ENCODE results near the gene BEX3. TPM values are rescaled to one million over a fixed set of nuclear protein-coding genes. Genes with fewer than 3 reads are reported as not detected.

BEX3 gene
- total RNA-seq: 10 to 100 TPM; 71.9 to 77.3 TPM

DNA sequence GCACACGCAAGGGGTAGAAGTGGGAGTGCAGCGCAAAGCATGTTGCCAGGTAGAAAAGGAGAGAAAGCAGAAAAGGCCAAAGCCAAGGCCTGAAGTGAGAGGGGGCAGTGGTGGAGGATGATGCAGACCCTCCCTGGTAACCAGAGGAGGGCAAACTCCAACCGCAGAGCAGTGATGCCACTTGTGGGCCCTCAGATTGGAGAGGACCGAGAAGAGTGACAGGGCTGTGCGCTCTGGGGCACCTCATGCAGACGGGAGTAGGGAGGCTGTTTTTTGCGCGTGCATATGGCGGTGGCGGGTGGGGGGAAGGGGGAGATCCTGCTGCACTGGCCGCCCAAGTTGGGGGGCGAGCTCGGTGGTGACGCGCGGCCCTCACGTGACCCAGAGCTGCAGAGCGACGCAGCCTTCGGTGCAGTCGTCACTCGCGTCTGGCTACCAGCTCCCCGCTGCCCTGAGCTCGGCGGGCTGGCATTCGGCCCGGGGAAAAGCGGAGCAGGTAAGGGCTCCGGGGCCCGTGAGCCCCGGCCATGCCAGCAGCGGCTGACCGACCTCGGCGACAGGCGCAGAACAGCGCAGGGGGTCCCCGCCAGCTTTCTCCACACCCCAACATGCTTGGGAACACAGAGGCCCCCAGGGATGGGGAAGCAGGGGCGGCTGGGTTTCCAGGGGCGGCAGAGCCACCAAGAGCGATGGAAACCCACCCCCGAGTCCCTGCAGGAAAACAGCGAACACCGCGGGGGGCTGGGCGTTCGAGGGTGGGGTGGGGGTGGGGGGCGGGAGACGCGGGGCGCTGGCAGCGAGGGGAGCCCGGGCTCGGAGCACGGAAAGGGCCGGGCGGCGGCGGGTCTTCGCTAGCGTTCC, at the start of gene BEX3:
Gene BEX3 (plus strand): TSS at position 421 of the 861 bp plus-strand sequence. CDS start 984 bp downstream, outside the sequence.
- Histone ChIP-seq H3K27me3 (no peaks in the 10 kb centered on the region), H3K4me3 (peak within 1 kb of the TSS; percentile 37 to 61), H3K4me1 (no peaks in the 10 kb centered on the region), H3K27ac (peak within 1 kb of the TSS; percentile 58 to 89 (median 74)), H3K36me3 (replicated peaks in 1 of 2; ENCODE audit: insufficient read depth in 1 of 2, low read depth in 2 of 2) (no peaks in the 10 kb centered on the region), H3K9me3 (no peaks in the 10 kb centered on the region)
- ATAC-seq (peak; percentile 87), DNase-seq (peak; percentile 58 to 77 (median 64))
- peak; percentile 65 to 83 (median 80) for TF ChIP-seq POLR2A (IDR thresholded peaks at IDR 0.05)
- TF ChIP-seq, protein P1, sequence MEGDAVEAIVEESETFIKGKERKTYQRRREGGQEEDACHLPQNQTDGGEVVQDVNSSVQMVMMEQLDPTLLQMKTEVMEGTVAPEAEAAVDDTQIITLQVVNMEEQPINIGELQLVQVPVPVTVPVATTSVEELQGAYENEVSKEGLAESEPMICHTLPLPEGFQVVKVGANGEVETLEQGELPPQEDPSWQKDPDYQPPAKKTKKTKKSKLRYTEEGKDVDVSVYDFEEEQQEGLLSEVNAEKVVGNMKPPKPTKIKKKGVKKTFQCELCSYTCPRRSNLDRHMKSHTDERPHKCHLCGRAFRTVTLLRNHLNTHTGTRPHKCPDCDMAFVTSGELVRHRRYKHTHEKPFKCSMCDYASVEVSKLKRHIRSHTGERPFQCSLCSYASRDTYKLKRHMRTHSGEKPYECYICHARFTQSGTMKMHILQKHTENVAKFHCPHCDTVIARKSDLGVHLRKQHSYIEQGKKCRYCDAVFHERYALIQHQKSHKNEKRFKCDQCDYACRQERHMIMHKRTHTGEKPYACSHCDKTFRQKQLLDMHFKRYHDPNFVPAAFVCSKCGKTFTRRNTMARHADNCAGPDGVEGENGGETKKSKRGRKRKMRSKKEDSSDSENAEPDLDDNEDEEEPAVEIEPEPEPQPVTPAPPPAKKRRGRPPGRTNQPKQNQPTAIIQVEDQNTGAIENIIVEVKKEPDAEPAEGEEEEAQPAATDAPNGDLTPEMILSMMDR (IDR thresholded peaks at IDR 0.05): no peak
- intact Hi-C loops (cut with DNase I): no loop called here
- WGBS, 2 donors: 5 to 64% methylated on average over 3 to 33 of the region's 62 CpGs

DNA sequence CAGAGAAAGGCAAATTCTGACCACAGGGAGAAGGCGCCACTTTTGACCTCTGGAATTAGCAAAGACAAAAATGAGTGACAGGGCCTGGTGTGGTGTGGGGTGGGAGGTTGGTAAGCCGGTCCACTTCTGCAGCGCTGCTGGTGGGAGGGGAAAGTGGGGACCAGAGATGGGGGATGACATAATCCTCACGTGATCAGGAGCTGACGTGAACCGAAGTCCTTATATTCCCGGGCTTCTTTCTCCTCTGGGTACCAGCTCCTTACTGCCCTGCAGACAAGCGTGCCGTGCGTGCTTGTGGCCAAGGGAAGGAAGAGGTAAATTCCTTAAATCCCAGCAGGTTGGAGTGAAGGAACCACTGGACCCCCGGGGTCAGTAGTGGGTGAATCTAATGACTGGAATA, 46.3 kb upstream of the BEX3 start, which contains the start of gene TCEAL7:
Gene TCEAL7 (plus strand): TSS at position 249 of the 400 bp plus-strand sequence. CDS start 1,165 bp downstream, outside the sequence.
- H3K9me3 ChIP-seq: no peaks in the 10 kb centered on the region
- no peak for TF ChIP-seq POLR2A (IDR thresholded peaks at IDR 0.05)
- no peaks in the 10 kb centered on the region for H3K36me3 ChIP-seq (replicated peaks in 1 of 2; ENCODE audit: insufficient read depth in 1 of 2, low read depth in 2 of 2)
- WGBS, 2 donors: 49 to 70% methylated on average over 10 of the region's 11 CpGs
- no peaks in the 10 kb centered on the region for H3K4me1 ChIP-seq
- H3K27ac ChIP-seq: no peak within 1 kb of the TSS
- no peaks in the 10 kb centered on the region for H3K27me3 ChIP-seq
- DNase-seq (no peak), ATAC-seq (no peak)
- intact Hi-C loops (cut with DNase I): no loop called here
- H3K4me3 ChIP-seq: no peak within 1 kb of the TSS

- H3K4me1 ChIP-seq: no peaks in the 10 kb centered on the region
- no peak overlapping the region for H3K4me3 ChIP-seq
- no peak overlapping the region for H3K27ac ChIP-seq
- no peaks in the 10 kb centered on the region for H3K9me3 ChIP-seq
- no peaks in the 10 kb centered on the region for H3K27me3 ChIP-seq
- intact Hi-C loops (cut with DNase I): no loop called here
- no peaks in the 10 kb centered on the region for H3K36me3 ChIP-seq (replicated peaks in 1 of 2; ENCODE audit: insufficient read depth in 1 of 2, low read depth in 2 of 2)
- no peak for TF ChIP-seq POLR2A (IDR thresholded peaks at IDR 0.05)
- TF ChIP-seq, protein P1 (IDR thresholded peaks at IDR 0.05): no peak
- 41 to 63% methylated on average over 20 to 21 of the region's 21 CpGs for WGBS, 2 donors
- ATAC-seq (no peak), DNase-seq (no peak)
Observed at GRCh38 chrX:103330681-103331288, 45.6 kb upstream of the BEX3 start.

DNA sequence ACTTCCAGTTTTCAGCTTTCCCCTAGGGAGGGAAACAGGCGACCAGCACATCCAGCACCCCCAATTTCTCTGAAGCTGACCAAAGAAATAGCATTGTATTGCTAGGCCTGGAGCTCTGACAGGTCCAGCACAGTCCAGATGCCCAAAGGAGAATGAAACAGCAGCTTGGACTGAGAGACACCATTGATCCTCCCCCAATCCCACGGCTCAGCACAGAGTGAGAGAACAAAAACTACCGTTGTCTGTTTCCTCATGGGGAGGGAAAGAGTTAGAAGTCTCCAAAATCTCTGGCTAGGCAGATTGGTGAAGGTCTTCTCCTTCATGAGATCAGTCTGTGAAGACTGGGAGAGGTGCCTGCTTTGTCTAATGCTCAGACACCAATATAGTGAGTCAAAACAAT, 37.7 kb upstream of the BEX3 start:
- H3K36me3 ChIP-seq (replicated peaks in 1 of 2; ENCODE audit: insufficient read depth in 1 of 2, low read depth in 2 of 2): no peaks in the 10 kb centered on the region
- TF ChIP-seq POLR2A (IDR thresholded peaks at IDR 0.05): no peak
- TF ChIP-seq, protein P1 (IDR thresholded peaks at IDR 0.05): no peak
- H3K4me3 ChIP-seq: no peak overlapping the region
- no peak overlapping the region for H3K27ac ChIP-seq
- H3K9me3 ChIP-seq: no peaks in the 10 kb centered on the region
- DNase-seq: no peak
- ATAC-seq: no peak
- WGBS, 2 donors: 0 to 52% methylated on average over 1 to 3 of the region's 3 CpGs
- H3K27me3 ChIP-seq: no peaks in the 10 kb centered on the region
- no peaks in the 10 kb centered on the region for H3K4me1 ChIP-seq
- intact Hi-C loops (cut with DNase I): loop anchor here (5.0 kb wide), 1 partner anchor 129 kb away; no protein-coding TSS in a partner anchor

DNA sequence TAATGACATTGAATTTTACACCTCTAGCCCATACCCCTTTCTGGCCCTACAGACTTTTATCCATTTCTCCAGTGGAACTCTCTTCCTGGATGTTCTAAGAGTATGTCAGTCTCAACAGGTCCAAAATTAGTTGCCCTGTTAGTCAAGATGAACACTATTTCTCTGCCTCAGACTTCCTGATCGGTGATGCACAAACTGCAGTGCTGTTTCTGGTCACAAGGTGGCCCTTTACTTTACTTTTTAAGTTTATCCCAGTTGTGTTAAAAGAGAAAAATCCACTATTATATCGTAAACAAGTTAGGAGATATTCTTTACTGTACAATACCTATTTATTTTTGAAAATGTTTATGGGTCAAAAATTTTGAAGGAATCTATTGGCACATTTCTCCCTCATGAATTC, 33.2 kb upstream of the BEX3 start:
- intact Hi-C loops (cut with DNase I): no loop called here
- TF ChIP-seq POLR2A (IDR thresholded peaks at IDR 0.05): no peak
- TF ChIP-seq, protein P1 (IDR thresholded peaks at IDR 0.05): peak; percentile 42 to 73 (median 57)
- DNase-seq: peak; percentile 46 to 68 (median 55)
- ATAC-seq: peak; percentile 55
- Histone ChIP-seq H3K36me3 (replicated peaks in 1 of 2; ENCODE audit: insufficient read depth in 1 of 2, low read depth in 2 of 2) (no peaks in the 10 kb centered on the region), H3K4me1 (no peaks in the 10 kb centered on the region), H3K4me3 (no peak overlapping the region), H3K9me3 (no peaks in the 10 kb centered on the region), H3K27ac (no peak overlapping the region), H3K27me3 (no peaks in the 10 kb centered on the region)
- WGBS, 2 donors: 0% methylated on average over 2 of the region's 2 CpGs

Measured in body of pancreas (tissue), 4 donors.